Astrocyte (in vitro differentiated cells and primary cell): ENCODE measurements around the gene ZFYVE1. TPM values are rescaled to one million over a fixed set of nuclear protein-coding genes. Genes with fewer than 3 reads are reported as not detected.

Source experiments
- DNase-seq: peaks from one replicate; pipeline ENCODE4 v3.0.0-alpha.2; 2010; ENCODE audit warnings: low read depth
- FAIRE-seq: peaks from 2 replicates; lab custom pipeline; 2011; peaks lifted over from hg19 to GRCh38; lab: Jason Lieb, UNC
- H2AFZ ChIP-seq: 2 replicates; pipeline ENCODE4 v1.6.0; 2012; ENCODE audit warnings: low read depth, low read length, inconsistent platforms
- H3K27ac ChIP-seq: 2 replicates; pipeline ENCODE4 v1.5.1; 2011; ENCODE audit warnings: low read depth, low read length, inconsistent platforms
- H3K27me3 ChIP-seq: 2 replicates; pipeline ENCODE4 v1.6.0; 2011; ENCODE audit warnings: low read length, inconsistent platforms; ENCODE audit not compliant: insufficient read depth
- H3K36me3 ChIP-seq: 2 replicates; pipeline ENCODE4 v1.5.1; 2011; ENCODE audit warnings: low read length, inconsistent platforms; ENCODE audit not compliant: insufficient read depth
- H3K4me1 ChIP-seq: 2 replicates; pipeline ENCODE4 v1.5.1; 2011; ENCODE audit warnings: low read length, inconsistent platforms; ENCODE audit not compliant: insufficient read depth
- H3K4me2 ChIP-seq: 2 replicates; pipeline ENCODE4 v1.6.0; 2012; ENCODE audit warnings: low read length, inconsistent platforms
- H3K4me3 ChIP-seq: 2 replicates; pipeline ENCODE4 v1.5.1; 2011; ENCODE audit warnings: low read depth, mild to moderate bottlenecking, low read length, inconsistent platforms; ENCODE audit not compliant: insufficient read depth
- H3K79me2 ChIP-seq: 2 replicates; pipeline ENCODE4 v1.6.0; 2012; ENCODE audit warnings: mild to moderate bottlenecking, low read length, inconsistent platforms; ENCODE audit not compliant: insufficient read depth
- H3K9ac ChIP-seq: 2 replicates; pipeline ENCODE4 v1.6.0; 2012; ENCODE audit warnings: mild to moderate bottlenecking, low read length, inconsistent platforms
- H3K9me3 ChIP-seq: 2 replicates; pipeline ENCODE4 v1.5.1; 2012; ENCODE audit warnings: low read depth, mild to moderate bottlenecking, low read length, inconsistent platforms; ENCODE audit not compliant: insufficient read depth
- H4K20me1 ChIP-seq: 2 replicates; pipeline ENCODE4 v1.6.0; 2012; ENCODE audit warnings: low read length, inconsistent platforms; ENCODE audit not compliant: insufficient read depth
- H3K27ac Mint-ChIP-seq: one replicate; pipeline ENCODE4 v1.8.0; 2021; ENCODE audit warnings: mild to moderate bottlenecking, mixed read lengths; ENCODE audit not compliant: unreplicated experiment
- H3K27me3 Mint-ChIP-seq: one replicate; pipeline ENCODE4 v1.8.0; 2021; ENCODE audit warnings: low read depth, mixed read lengths; ENCODE audit not compliant: unreplicated experiment
- H3K36me3 Mint-ChIP-seq: one replicate; pipeline ENCODE4 v1.8.0; 2021; ENCODE audit warnings: low read depth, mixed read lengths; ENCODE audit not compliant: unreplicated experiment
- H3K4me1 Mint-ChIP-seq: one replicate; pipeline ENCODE4 v1.8.0; 2021; ENCODE audit warnings: low read depth, mixed read lengths; ENCODE audit not compliant: unreplicated experiment
- H3K4me3 Mint-ChIP-seq: one replicate; pipeline ENCODE4 v1.8.0; 2021; ENCODE audit warnings: mild to moderate bottlenecking, moderate library complexity, mixed read lengths; ENCODE audit not compliant: unreplicated experiment
- H3K9me3 Mint-ChIP-seq: one replicate; pipeline ENCODE4 v1.8.0; 2021; ENCODE audit warnings: mild to moderate bottlenecking, mixed read lengths; ENCODE audit not compliant: unreplicated experiment
- EZH2 ChIP-seq: IDR thresholded peaks from 2 replicates; pipeline ENCODE4 v1.6.1; 2012; ENCODE audit warnings: mild to moderate bottlenecking, low read length, inconsistent platforms; ENCODE audit not compliant: insufficient read depth
- total RNA-seq: library from RNA; stranded (reverse); gene quantifications from 2 replicates; pipeline ENCODE4 v1.2.1, GENCODE V29; 2021
- TF ChIP-seq, protein P1 (sequence below): IDR thresholded peaks from 2 replicates; pipeline ENCODE4 v1.5.1; 2011; ENCODE audit warnings: low read depth, mild to moderate bottlenecking, inconsistent platforms, low read length, moderate library complexity; ENCODE audit not compliant: insufficient read depth

ZFYVE1 gene
- total RNA-seq, 1 donor from 2014 or later = 34.3 TPM

DNA sequence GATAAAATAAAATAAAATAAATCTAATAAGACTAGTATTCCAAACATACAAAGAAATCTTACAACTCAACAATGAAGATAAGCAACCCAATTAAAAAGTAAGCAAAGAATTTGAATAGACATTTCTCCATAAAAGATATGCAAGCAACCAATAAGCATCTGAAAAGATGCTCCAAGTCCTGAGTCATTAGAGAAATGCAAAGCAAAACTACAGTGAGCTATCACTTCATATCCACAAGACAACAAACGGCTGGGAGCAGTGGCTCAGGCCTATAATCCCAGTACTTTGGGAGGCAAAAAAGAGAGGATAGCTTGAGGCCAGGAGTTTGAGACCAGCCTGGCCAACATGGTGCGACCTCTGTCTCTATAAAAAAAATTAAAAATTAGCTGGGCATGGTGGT, 26.8 kb downstream of the ZFYVE1 start:
- Histone ChIP-seq H3K36me3 (peaks cover 17% of the 10 kb centered on the region), H3K79me2 (peaks cover 21% of the 10 kb centered on the region), H3K27me3 (no peaks in the 10 kb centered on the region), H3K4me2 (no peak overlapping the region), H3K9ac (no peak overlapping the region), H2AFZ (no peak overlapping the region), H4K20me1 (peaks cover 79% of the 10 kb centered on the region), H3K9me3 (no peaks in the 10 kb centered on the region), H3K4me3 (no peak overlapping the region), H3K4me1 (no peaks in the 10 kb centered on the region), H3K27ac (no peak overlapping the region)
- no peaks in the 10 kb centered on the region for H3K27me3 Mint-ChIP-seq
- TF ChIP-seq, protein P1, sequence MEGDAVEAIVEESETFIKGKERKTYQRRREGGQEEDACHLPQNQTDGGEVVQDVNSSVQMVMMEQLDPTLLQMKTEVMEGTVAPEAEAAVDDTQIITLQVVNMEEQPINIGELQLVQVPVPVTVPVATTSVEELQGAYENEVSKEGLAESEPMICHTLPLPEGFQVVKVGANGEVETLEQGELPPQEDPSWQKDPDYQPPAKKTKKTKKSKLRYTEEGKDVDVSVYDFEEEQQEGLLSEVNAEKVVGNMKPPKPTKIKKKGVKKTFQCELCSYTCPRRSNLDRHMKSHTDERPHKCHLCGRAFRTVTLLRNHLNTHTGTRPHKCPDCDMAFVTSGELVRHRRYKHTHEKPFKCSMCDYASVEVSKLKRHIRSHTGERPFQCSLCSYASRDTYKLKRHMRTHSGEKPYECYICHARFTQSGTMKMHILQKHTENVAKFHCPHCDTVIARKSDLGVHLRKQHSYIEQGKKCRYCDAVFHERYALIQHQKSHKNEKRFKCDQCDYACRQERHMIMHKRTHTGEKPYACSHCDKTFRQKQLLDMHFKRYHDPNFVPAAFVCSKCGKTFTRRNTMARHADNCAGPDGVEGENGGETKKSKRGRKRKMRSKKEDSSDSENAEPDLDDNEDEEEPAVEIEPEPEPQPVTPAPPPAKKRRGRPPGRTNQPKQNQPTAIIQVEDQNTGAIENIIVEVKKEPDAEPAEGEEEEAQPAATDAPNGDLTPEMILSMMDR = no peak
- TF ChIP-seq EZH2 = no peak
- no peak overlapping the region for H3K27ac Mint-ChIP-seq
- no peaks in the 10 kb centered on the region for H3K9me3 Mint-ChIP-seq
- FAIRE-seq = no peak
- H3K4me1 Mint-ChIP-seq = peaks cover 6% of the 10 kb centered on the region
- peaks cover 37% of the 10 kb centered on the region for H3K36me3 Mint-ChIP-seq
- H3K4me3 Mint-ChIP-seq = no peak overlapping the region
- no peak for DNase-seq

DNA sequence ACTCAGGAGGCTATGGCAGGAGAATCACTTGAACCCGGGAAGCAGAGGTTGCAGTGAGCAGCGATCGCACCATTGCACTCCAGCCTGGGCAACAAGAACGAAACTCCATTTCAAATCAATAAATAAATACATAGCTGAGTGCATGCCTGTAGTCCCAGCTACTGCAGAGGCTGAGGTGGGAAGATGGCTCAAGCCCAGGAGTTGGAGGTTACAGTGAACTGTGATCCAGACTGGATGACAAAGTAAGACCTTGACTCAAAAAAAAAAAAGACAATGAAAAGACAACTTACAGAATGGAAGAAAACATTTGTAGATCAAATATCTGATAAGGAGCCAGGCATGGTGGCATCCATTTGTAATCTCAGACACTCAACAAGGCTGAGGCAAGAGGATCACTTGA, 27.6 kb downstream of the ZFYVE1 start:
- FAIRE-seq (no peak), DNase-seq (no peak)
- H3K4me2 ChIP-seq = no peak overlapping the region
- no peak for TF ChIP-seq EZH2
- TF ChIP-seq, protein P1 = no peak
- H2AFZ ChIP-seq = no peak overlapping the region
- Mint-ChIP-seq H3K4me1 (peaks cover 6% of the 10 kb centered on the region), H3K4me3 (no peak overlapping the region), H3K27me3 (no peaks in the 10 kb centered on the region), H3K27ac (no peak overlapping the region), H3K36me3 (peaks cover 38% of the 10 kb centered on the region), H3K9me3 (no peaks in the 10 kb centered on the region)
- no peak overlapping the region for H3K4me3 ChIP-seq
- no peaks in the 10 kb centered on the region for H3K27me3 ChIP-seq
- no peak overlapping the region for H3K9ac ChIP-seq
- no peaks in the 10 kb centered on the region for H3K9me3 ChIP-seq
- H4K20me1 ChIP-seq = peaks cover 77% of the 10 kb centered on the region
- no peak overlapping the region for H3K27ac ChIP-seq
- H3K79me2 ChIP-seq = peaks cover 19% of the 10 kb centered on the region
- H3K4me1 ChIP-seq = no peaks in the 10 kb centered on the region
- H3K36me3 ChIP-seq = peaks cover 17% of the 10 kb centered on the region

DNA sequence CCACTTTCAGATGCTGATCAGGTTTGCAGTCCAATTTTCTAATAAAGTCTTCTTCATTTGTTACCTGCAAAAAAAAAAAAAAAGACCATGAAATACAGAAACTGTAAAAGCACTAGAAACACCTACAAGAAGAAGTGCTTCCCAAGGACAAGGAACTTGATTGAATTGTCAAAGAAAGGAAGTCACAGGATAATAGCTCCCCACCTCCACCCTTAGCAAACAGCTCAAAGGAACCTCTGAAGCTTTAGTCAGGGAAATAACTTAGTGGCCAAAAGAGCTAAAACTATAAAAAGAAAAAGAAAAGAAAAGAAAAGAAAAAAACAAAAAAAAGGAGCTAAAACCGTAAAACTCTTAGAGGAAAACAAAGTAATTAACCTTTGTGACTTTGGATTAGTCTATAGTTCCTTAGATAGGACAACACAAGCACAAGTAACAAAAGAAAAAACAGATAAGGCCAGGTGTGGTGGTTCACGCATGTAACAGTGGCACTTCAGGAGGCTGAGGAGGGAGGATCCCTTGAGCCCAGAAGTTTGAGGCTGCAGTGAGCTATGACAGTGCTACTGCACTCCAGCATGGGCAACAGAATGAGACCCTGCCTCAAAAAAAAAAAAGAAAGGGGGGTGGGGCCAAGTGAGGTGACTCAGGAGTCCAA, 28.5 kb downstream of the ZFYVE1 start:
- no peaks in the 10 kb centered on the region for H3K27me3 Mint-ChIP-seq
- TF ChIP-seq, protein P1 = no peak
- no peak for TF ChIP-seq EZH2
- H4K20me1 ChIP-seq = peaks cover 72% of the 10 kb centered on the region
- peaks cover 34% of the 10 kb centered on the region for H3K36me3 Mint-ChIP-seq
- no peak overlapping the region for H3K4me3 Mint-ChIP-seq
- H3K27me3 ChIP-seq = no peaks in the 10 kb centered on the region
- FAIRE-seq (no peak), DNase-seq (no peak)
- no peaks in the 10 kb centered on the region for H3K9me3 ChIP-seq
- no peak overlapping the region for H2AFZ ChIP-seq
- peaks cover 6% of the 10 kb centered on the region for H3K4me1 Mint-ChIP-seq
- H3K27ac Mint-ChIP-seq = no peak overlapping the region
- no peak overlapping the region for H3K4me2 ChIP-seq
- H3K9ac ChIP-seq = no peak overlapping the region
- H3K79me2 ChIP-seq = peaks cover 11% of the 10 kb centered on the region
- no peaks in the 10 kb centered on the region for H3K9me3 Mint-ChIP-seq
- no peak overlapping the region for H3K27ac ChIP-seq
- no peaks in the 10 kb centered on the region for H3K4me1 ChIP-seq
- H3K4me3 ChIP-seq = no peak overlapping the region
- peaks cover 17% of the 10 kb centered on the region for H3K36me3 ChIP-seq
